Ovary (tissue), 9 donors: Measurements from ENCODE around the gene SCAND1. TPM values are rescaled to one million over a fixed set of nuclear protein-coding genes. Genes with fewer than 3 reads are reported as not detected.
"Not testable (repeated sequence)": the region's sequence is repeated elsewhere in the genome, so short reads cannot be mapped to it uniquely, and the experiment has no call there.

Experiments used
- DNase-seq, 5 donors: peaks; one replicate each; pipeline ENCODE4 v3.0.0-alpha.2; 2019 to 2020
- H3K27ac ChIP-seq, 2 donors: fragments of 200-600 bp; one replicate each; pipeline versions ENCODE4 v1.5.1 to v1.8.0; 2019 to 2022
- H3K27me3 ChIP-seq: fragments of 200-600 bp; one replicate; pipeline ENCODE4 v1.8.0; 2022
- H3K36me3 ChIP-seq: fragments of 200-600 bp; sonication (generic); one replicate; pipeline ENCODE4 v1.5.1; 2019
- H3K4me1 ChIP-seq: one replicate; pipeline ENCODE4 v1.8.1; 2013; ENCODE audit warnings: mild to moderate bottlenecking, moderate library complexity; ENCODE audit not compliant: insufficient read depth
- H3K4me3 ChIP-seq: fragments of 200-600 bp; sonication (generic); one replicate; pipeline ENCODE4 v1.5.1; 2017
- H3K9me3 ChIP-seq, 2 donors: fragments of 200-600 bp in 1 of 2; sonication (generic) in 1 of 2; one replicate each; pipeline versions ENCODE4 v1.5.1 to v1.8.1; 2013 to 2019; ENCODE audit warnings: mild to moderate bottlenecking in 1 of 2, moderate library complexity in 1 of 2
- CTCF ChIP-seq, 3 donors: fragments of 450-650 bp in 2 of 3; fragments of 200-600 bp in 1 of 3; IDR thresholded peaks; one replicate each; pipeline versions ENCODE4 v1.5.1 to v1.8.0; 2016 to 2022; ENCODE audit warnings: antibody characterized with exemption in 3 of 3, mild to moderate bottlenecking in 1 of 3
- EP300 ChIP-seq: sonication (generic); formaldehyde crosslinking; IDR thresholded peaks from one replicate; pipeline ENCODE4 v1.6.1; 2017; ENCODE audit warnings: antibody characterized with exemption
- POLR2A ChIP-seq: fragments of 450-650 bp; IDR thresholded peaks from one replicate; pipeline ENCODE4 v1.6.1; 2017; ENCODE audit warnings: antibody characterized with exemption, mild to moderate bottlenecking, moderate library complexity
- WGBS, 3 donors: extraction: QIAGEN DNeasy Blood & Tissue Kit in 1 of 3; methylation state at CpG; one replicate each; pipeline versions ENCODE4 v1.1.5 to v1.1.7; 2013 to 2017; 5-methylcytosine and 5-hydroxymethylcytosine counted together
- intact Hi-C, 4 donors: fragments of 100-400 bp; cut with DNase I; formaldehyde crosslinking; loops; one replicate each; pipeline versions ENCODE4 v1.11.0 to v1.15.1; 2022 to 2023
- polyA plus RNA-seq, 2 donors: library from polyadenylated mRNA; stranded (reverse); fragments of 200-250 nt in 1 of 2; fragments of 350-450 nt in 1 of 2; fragmentation: Illumina TruSeq in 1 of 2; extraction: RNeasy Lipid Tissue Mini Kit (QIAGEN cat#74804) in 1 of 2; gene quantifications; one replicate each; pipeline ENCODE4 v1.2.3, GENCODE V29; 2013 to 2014
- total RNA-seq, 7 donors: library from RNA; depleted of rRNA in 2 of 7; stranded (reverse); fragments of >200 nt in 2 of 7; fragmentation: NEBNext Ultra II Directional in 3 of 7; extraction: Animal tissue kit (Norgen Biotek cat#: 25700) in 3 of 7; gene quantifications; one replicate each; pipeline versions ENCODE4 v1.1.0 to v1.2.4, GENCODE V29; 2016 to 2023
- donor health status: DM: no; HTN: no; CAD: no; lungs with moderate emphysema.
- donor health status: DM: no; HTN: no; CAD: no.
- donor health status: Bipolar disorder and iron deficiency.
- donor health status: DM: yes; HTN: yes; CAD: no.
- donor health status: DM: no; HTN: no; CAD: no.
- donor health status: DM: yes; HTN: yes; CAD: no.

The SCAND1 gene
- total and polyA plus RNA-seq, 9 donors: 48.2 to 177 (median 77.1) TPM; not detected in 1

GRCh38 chr20:35968930-35969329 lies 14.6 kb upstream of the SCAND1 start:
- H3K36me3 ChIP-seq: no peaks in the 10 kb centered on the region
- intact Hi-C loops: no loop called here
- no peaks in the 10 kb centered on the region for H3K27me3 ChIP-seq
- 18 to 47% (median 42%) methylated on average over 1 of the region's 1 CpG for WGBS, 3 donors
- H3K4me3 ChIP-seq: no peak overlapping the region
- H3K27ac ChIP-seq: no peak overlapping the region
- no peaks in the 10 kb centered on the region for H3K4me1 ChIP-seq
- TF ChIP-seq CTCF (IDR thresholded peaks at IDR 0.05): no peak
- TF ChIP-seq POLR2A: no peak
- no peak for TF ChIP-seq EP300
- no peak for DNase-seq
- no peaks in the 10 kb centered on the region for H3K9me3 ChIP-seq

DNA sequence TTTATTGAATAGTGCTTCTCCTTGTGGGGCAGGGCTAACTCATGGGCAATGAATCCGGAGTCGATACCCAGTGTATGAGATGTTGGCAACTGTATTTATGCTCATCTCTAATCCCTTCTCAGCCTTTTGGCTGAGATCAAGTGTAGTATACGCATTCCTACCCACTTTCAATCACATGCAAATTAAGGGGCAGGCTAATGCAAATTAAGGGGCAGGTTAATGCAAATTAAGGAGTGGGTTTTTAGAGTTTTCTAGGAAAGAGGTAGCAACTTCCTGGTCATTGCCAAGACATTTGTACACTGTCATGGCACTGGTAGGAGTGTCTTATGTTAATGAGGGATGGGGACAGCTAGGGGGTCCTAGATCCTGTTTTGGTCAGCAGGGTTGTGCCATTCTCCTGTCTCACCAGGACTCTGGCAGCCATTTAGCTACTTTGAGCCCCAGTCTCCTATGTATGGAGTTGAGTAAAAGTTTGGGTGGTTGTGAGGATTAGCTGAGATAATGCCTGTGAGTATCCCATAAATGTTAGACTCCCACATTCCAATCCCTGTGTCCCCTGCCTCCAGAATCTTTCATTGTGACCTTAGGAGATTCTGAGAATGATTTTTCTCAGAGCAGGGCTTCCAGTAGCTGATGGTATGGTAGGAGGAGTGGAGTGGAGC lies 13.8 kb upstream of the SCAND1 start, which contains the start of gene CNBD2:
TSS of gene CNBD2 (plus strand) at position 612 of the 662 bp plus-strand sequence. CDS start 173 bp downstream, outside the sequence.
- WGBS, 3 donors: 83 to 87% (median 87%) methylated on average over 3 of the region's 3 CpGs
- H3K36me3 ChIP-seq: no peaks in the 10 kb centered on the region
- no peak within 1 kb of the TSS for H3K4me3 ChIP-seq
- H3K4me1 ChIP-seq: no peaks in the 10 kb centered on the region
- H3K27me3 ChIP-seq: no peaks in the 10 kb centered on the region
- TF ChIP-seq EP300: no peak
- TF ChIP-seq POLR2A: no peak
- no peak for TF ChIP-seq CTCF (IDR thresholded peaks at IDR 0.05)
- H3K27ac ChIP-seq: no peak within 1 kb of the TSS
- DNase-seq: no peak
- H3K9me3 ChIP-seq: no peaks in the 10 kb centered on the region
- intact Hi-C loops: no loop called here

- no peak overlapping the region for H3K27ac ChIP-seq
- intact Hi-C loops: no loop called here
- no peaks in the 10 kb centered on the region for H3K9me3 ChIP-seq
- H3K4me1 ChIP-seq: no peaks in the 10 kb centered on the region
- no peaks in the 10 kb centered on the region for H3K36me3 ChIP-seq
- no peak for TF ChIP-seq CTCF (IDR thresholded peaks at IDR 0.05)
- TF ChIP-seq POLR2A: no peak
- no peak for TF ChIP-seq EP300
- no peak overlapping the region for H3K4me3 ChIP-seq
- 75 to 82% (median 76%) methylated on average over 4 of the region's 4 CpGs for WGBS, 3 donors
- H3K27me3 ChIP-seq: no peaks in the 10 kb centered on the region
- DNase-seq: no peak
These were observed 9.6 kb upstream of the SCAND1 start for GRCh38 chr20:35963878-35964277.

DNA sequence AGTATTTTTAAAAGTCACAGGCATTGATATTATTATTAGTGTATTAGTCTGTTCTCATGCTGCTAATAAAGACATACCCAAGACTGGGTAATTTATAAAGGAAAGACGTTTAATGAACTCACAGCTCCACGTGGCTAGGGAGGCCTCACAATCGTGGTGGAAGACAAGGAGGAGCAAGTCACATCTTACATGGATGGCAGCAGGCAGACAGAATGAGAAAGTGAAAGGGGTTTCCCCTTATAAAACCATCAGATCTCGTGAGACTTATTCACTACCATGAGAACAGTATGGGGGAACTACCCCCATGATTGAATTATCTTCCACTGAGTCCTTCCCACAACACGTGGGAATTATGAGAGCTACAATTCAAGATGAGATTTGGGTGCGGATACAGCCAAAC lies 5.0 kb upstream of the SCAND1 start:
- H3K4me1 ChIP-seq, H3K27me3 ChIP-seq, H3K36me3 ChIP-seq, intact Hi-C loops, H3K9me3 ChIP-seq, H3K4me3 ChIP-seq, H3K27ac ChIP-seq, DNase-seq: not testable (repeated sequence)
- 81 to 84% (median 82%) methylated on average over 6 of the region's 6 CpGs for WGBS, 3 donors

- peaks cover 7% of the 10 kb centered on the region for H3K4me1 ChIP-seq
- no peak for TF ChIP-seq CTCF (IDR thresholded peaks at IDR 0.05)
- no peak for TF ChIP-seq EP300
- TF ChIP-seq POLR2A: no peak
- no peak overlapping the region for H3K4me3 ChIP-seq
- H3K27ac ChIP-seq: no peak overlapping the region
- H3K27me3 ChIP-seq: no peaks in the 10 kb centered on the region
- no peaks in the 10 kb centered on the region for H3K36me3 ChIP-seq
- intact Hi-C loops: no loop called here
- H3K9me3 ChIP-seq: no peaks in the 10 kb centered on the region
- DNase-seq: no peak
These were observed 2.3 kb upstream of the SCAND1 start for GRCh38 chr20:35956616-35957015.
